GM10248 (cell line): ENCODE data around the gene SLC16A1.
"Not testable (repeated sequence)": the region's sequence is repeated elsewhere in the genome, so short reads cannot be mapped to it uniquely, and the experiment has no call there.

Experiments used
- CTCF ChIA-PET: fragments of 300-600 bp; sonication (Branson Sonifier 250); formaldehyde crosslinking; extraction: SDS; loops from one replicate; lab custom pipeline; 2021; ENCODE audit warnings: antibody characterized with exemption; lab: Yijun Ruan, JAX
- POLR2A ChIA-PET: fragments of 350-650 bp; sonication (Branson Sonifier 250); formaldehyde crosslinking; extraction: SDS; loops from one replicate; lab custom pipeline; 2020; ENCODE audit warnings: antibody characterized with exemption; lab: Yijun Ruan, JAX
- DNase-seq: peaks from one replicate; pipeline ENCODE4 v3.0.0; 2012; ENCODE audit errors: extremely low spot score
- CTCF ChIP-seq: IDR thresholded peaks from 2 replicates; pipeline ENCODE4 v1.5.1; 2012; ENCODE audit warnings: mild to moderate bottlenecking, low read depth; ENCODE audit errors: extremely low read depth, missing control alignments, control extremely low read depth

SLC16A1 gene

GRCh38 chr1:112973788-112974187, 17.8 kb upstream of the SLC16A1 start:
- no peak for DNase-seq
- ChIA-PET POLR2A (no interaction called here), CTCF (interaction anchor here (0.9 to 2.2 kb wide), 2 partner anchors 11 to 18 kb away, joined by 3 to 5 read pairs; partner anchors contain the start of gene SLC16A1)

GRCh38 chr1:112971006-112971405, 15.0 kb upstream of the SLC16A1 start:
- POLR2A ChIA-PET, result interaction anchor here (1.0 kb wide), 1 partner anchor 14 kb away, joined by 3 read pairs; the partner anchor contains the start of gene SLC16A1
- no peak for TF ChIP-seq CTCF

More at GRCh38 chr1:112973788-112974187, 17.8 kb upstream of the SLC16A1 start:
- no peak for TF ChIP-seq CTCF

GRCh38 chr1:112964347-112964746, 8.4 kb upstream of the SLC16A1 start:
- TF ChIP-seq CTCF, result no peak
- ChIA-PET CTCF (interaction anchor here (0.7 kb wide), 1 partner anchor 13 kb away, joined by 3 read pairs; no protein-coding TSS in a partner anchor), POLR2A (no interaction called here)
- no peak for DNase-seq

More at GRCh38 chr1:112971006-112971405, 15.0 kb upstream of the SLC16A1 start:
- CTCF ChIA-PET, result interaction anchor here (1.3 kb wide), 2 partner anchors 10 to 102 kb away, joined by 5 read pairs; partner anchors contain the start of gene LRIG2
- DNase-seq, result no peak

- DNase-seq, result no peak
- CTCF ChIA-PET, result no interaction called here
- no peak for TF ChIP-seq CTCF
- POLR2A ChIA-PET, result no interaction called here
These were observed 5.1 kb upstream of the SLC16A1 start for GRCh38 chr1:112961072-112961471.

- POLR2A ChIA-PET, result no interaction called here
- DNase-seq, result no peak
- CTCF ChIA-PET, result no interaction called here
- TF ChIP-seq CTCF, result no peak
These were observed 4.4 kb upstream of the SLC16A1 start for GRCh38 chr1:112960384-112960783.

- CTCF ChIA-PET, DNase-seq: not testable (repeated sequence)
- POLR2A ChIA-PET, result interaction anchor here (0.7 kb wide), 1 partner anchor 84 kb away, joined by 3 read pairs; no protein-coding TSS in a partner anchor
These were observed 2.2 kb upstream of the SLC16A1 start for GRCh38 chr1:112958236-112958635.

GRCh38 chr1:112957133-112957812, 1.3 kb upstream of the SLC16A1 start:
- POLR2A ChIA-PET, result interaction anchor here (1.5 kb wide), 1 partner anchor 13 kb away, joined by 3 read pairs; no protein-coding TSS in a partner anchor
- peak; percentile 83 for DNase-seq
- no peak for TF ChIP-seq CTCF
- CTCF ChIA-PET, result interaction anchor here (1.0 to 2.2 kb wide), 2 partner anchors 9 to 116 kb away, joined by 3 to 11 read pairs; partner anchors contain the start of gene LRIG2
